Measurements from ENCODE around the gene LRRC59.
"Not testable (repeated sequence)": the region's sequence is repeated elsewhere in the genome, so short reads cannot be mapped to it uniquely, and the experiment has no call there.

The LRRC59 gene

GRCh38 chr17:50428831-50429424 lies 31.6 kb upstream of the LRRC59 start:
- H3K36me3 Mint-ChIP-seq: peaks cover 5% of the 10 kb centered on the region
- no peak overlapping the region for H3K4me3 Mint-ChIP-seq

DNA sequence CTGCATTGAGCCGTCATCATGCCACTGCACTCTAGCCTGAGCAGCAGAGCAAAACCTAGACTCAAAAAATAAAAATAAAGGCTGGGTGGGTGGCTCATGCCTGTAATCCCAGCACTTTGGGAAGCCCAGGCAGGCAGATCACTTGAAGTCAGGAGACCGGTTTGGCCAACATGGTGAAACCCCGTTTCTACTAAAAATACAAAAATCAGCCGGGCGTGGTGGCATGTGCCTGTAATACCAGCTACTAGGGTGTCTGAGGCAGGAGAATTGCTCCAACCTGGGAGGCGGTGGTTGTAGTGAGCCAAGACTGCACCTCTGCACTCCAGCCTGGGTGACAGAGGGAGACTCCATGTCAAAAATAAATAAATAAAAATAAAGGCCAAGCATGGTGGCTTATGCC lies 30.8 kb upstream of the LRRC59 start:
- H3K27me3 Mint-ChIP-seq; H3K36me3 Mint-ChIP-seq; H3K27ac Mint-ChIP-seq; ATAC-seq (ENCODE audit: low read depth); H3K9me3 Mint-ChIP-seq; DNase-seq (ENCODE audit: low spot score in 2 of 2); H3K4me3 Mint-ChIP-seq: not testable (repeated sequence)
- H3K4me1 Mint-ChIP-seq: peaks cover 29% of the 10 kb centered on the region

More at GRCh38 chr17:50428831-50429424, 31.6 kb upstream of the LRRC59 start:
- no peak for ATAC-seq (ENCODE audit: low read depth)
- no peaks in the 10 kb centered on the region for H3K27me3 Mint-ChIP-seq
- peaks cover 29% of the 10 kb centered on the region for H3K4me1 Mint-ChIP-seq
- H3K9me3 Mint-ChIP-seq: no peaks in the 10 kb centered on the region
- DNase-seq (ENCODE audit: low spot score in 2 of 2): no peak
- no peak overlapping the region for H3K27ac Mint-ChIP-seq

DNA sequence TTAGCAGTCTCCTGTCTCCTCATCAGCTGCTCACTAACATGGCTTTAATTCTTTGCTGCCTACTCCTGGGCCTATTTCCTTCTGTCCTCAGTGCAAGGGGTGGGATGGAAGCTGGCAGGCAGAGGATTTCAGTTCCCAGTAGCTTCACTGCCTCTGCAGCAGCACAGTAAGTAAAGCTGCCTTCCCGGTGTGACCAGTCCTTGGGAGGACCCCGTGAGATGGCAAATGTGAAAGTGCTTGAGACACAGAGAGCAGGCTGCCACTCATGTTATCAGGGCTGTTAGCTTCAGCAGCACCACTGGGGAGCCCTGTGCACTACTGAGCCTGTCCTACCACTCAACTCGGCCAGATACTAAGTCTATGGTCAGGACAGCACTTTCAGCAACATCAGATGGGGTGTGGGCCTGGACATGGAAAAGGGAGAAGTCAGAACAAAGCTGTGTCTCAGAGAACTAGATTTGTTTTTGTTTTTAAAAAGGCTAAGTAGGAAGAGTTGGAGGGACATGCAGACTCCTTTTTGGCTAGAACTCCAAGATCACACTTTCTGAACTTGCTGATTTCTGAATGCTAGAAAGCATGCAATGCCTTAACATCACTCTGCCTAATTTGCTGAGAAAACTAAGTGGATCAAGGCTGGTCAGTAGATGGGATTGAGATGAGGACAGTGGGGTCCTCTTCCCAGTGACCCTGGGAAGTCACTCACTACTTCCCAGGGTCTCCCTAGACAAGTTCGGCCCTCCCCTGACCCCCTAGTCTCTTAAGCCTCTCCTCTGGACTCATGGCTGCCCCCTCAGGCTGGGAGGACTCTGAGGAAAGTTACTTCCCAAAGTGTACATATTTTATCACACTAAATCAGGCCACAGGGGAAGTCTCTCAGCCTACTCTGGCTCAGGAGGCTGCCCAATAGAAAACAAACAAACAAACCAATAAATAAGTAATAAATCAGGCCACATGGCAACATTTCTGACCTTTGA lies 29.8 kb upstream of the LRRC59 start:
- peak overlapping the region; percentile 90 for H3K4me3 Mint-ChIP-seq
- H3K4me1 Mint-ChIP-seq: peaks cover 26% of the 10 kb centered on the region
- peak overlapping the region; percentile 74 for H3K27ac Mint-ChIP-seq
- peaks cover 1% of the 10 kb centered on the region for H3K36me3 Mint-ChIP-seq
- DNase-seq (ENCODE audit: low spot score in 2 of 2): peak in 1 of 2 donors; percentile 18
- H3K27me3 Mint-ChIP-seq: no peaks in the 10 kb centered on the region
- ATAC-seq (ENCODE audit: low read depth): peak; percentile 29
- H3K9me3 Mint-ChIP-seq: no peaks in the 10 kb centered on the region

- H3K36me3 Mint-ChIP-seq: no peaks in the 10 kb centered on the region
- H3K9me3 Mint-ChIP-seq: no peaks in the 10 kb centered on the region
- H3K4me1 Mint-ChIP-seq: peaks cover 28% of the 10 kb centered on the region
- peak overlapping the region; percentile 74 for H3K27ac Mint-ChIP-seq
- no peaks in the 10 kb centered on the region for H3K27me3 Mint-ChIP-seq
- no peak for DNase-seq (ENCODE audit: low spot score in 2 of 2)
- ATAC-seq (ENCODE audit: low read depth): no peak
- peak overlapping the region; percentile 90 for H3K4me3 Mint-ChIP-seq
Observed at GRCh38 chr17:50426472-50426782, 29.1 kb upstream of the LRRC59 start.

GRCh38 chr17:50425682-50426471 lies 28.6 kb upstream of the LRRC59 start, which contains the start of gene ACSF2:
ACSF2 (plus strand) TSS chr17:50426218; CDS start chr17:50426262, 44 bp downstream.
- ATAC-seq (ENCODE audit: low read depth): peak; percentile 82
- H3K4me1 Mint-ChIP-seq: peaks cover 28% of the 10 kb centered on the region
- H3K36me3 Mint-ChIP-seq: no peaks in the 10 kb centered on the region
- H3K9me3 Mint-ChIP-seq: no peaks in the 10 kb centered on the region
- H3K4me3 Mint-ChIP-seq: peak within 1 kb of the TSS; percentile 91
- DNase-seq (ENCODE audit: low spot score in 2 of 2): peak; percentile 49 to 61
- no peaks in the 10 kb centered on the region for H3K27me3 Mint-ChIP-seq
- peak within 1 kb of the TSS; percentile 74 for H3K27ac Mint-ChIP-seq

DNA sequence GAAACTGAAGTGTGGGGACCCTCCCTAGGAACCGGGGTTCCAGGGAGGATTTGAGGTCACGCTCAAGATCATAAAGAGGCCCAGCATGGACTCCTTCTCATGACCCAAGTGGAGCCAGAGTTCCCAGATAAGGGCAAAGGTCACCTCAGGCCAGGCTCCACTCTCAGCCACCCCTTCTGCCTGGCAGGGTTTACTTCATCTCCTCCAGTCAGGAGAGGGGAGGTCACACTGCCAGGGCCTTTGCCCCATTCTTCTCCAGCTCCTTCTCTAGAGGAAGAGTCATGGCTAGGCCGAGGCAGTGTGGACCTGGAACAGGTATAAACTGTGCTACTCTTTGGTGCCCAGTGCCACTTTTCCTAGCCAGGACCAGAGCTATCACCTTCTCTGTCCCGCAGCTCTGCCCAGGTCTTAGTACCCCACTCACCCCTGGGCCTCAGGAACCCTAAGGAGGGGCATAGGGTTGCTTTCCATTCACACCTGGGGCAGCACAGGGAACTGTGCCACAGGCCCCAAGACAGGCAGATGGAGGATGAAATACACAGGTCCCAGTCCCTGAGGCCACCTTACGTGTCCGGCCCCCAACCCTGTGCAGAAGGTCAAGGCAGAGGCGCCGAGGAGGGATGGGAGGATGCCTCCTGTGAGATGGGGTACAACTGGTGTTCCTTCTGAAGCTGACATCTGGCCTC lies 27.8 kb upstream of the LRRC59 start:
- no peaks in the 10 kb centered on the region for H3K36me3 Mint-ChIP-seq
- no peaks in the 10 kb centered on the region for H3K27me3 Mint-ChIP-seq
- no peak for DNase-seq (ENCODE audit: low spot score in 2 of 2)
- H3K4me1 Mint-ChIP-seq: peaks cover 32% of the 10 kb centered on the region
- peak overlapping the region; percentile 91 for H3K4me3 Mint-ChIP-seq
- ATAC-seq (ENCODE audit: low read depth): no peak
- peak overlapping the region; percentile 74 for H3K27ac Mint-ChIP-seq
- no peaks in the 10 kb centered on the region for H3K9me3 Mint-ChIP-seq

DNA sequence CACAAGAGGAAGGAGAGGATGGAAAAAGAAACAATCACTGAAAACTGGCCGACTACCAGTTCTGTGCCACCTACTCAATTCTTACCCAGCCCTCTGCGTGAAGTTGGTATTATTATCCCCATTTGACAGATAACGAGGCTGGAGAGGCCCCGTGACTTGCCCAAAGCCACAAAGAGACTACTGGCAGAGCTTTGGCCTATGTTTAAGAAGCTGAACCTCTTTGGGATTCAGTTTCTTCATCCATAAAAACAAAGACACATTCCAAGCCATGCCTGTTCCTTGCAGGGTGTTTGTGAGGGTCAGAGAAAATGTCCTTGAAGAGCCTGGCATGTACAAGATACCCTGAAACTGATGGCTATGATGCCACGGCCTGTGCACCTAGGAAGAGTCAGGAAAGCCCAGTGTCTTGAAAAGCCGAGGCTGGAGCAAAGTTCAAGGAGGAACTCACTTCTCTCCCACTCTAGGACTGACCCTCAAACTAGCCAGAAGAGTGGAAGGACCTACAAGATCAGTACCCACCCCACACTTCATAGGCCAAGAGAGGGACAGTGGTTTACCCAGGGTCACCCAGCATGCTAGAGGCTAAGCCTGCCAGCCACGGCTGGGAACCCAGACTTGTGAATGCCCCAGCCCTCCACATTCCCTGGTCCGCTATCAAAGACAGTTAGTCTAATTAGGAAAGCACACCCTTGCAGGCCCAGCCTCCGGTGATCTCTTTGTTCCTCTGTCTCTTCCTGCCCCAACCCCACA lies 27.1 kb upstream of the LRRC59 start:
- peak overlapping the region; percentile 74 for H3K27ac Mint-ChIP-seq
- H3K9me3 Mint-ChIP-seq: no peaks in the 10 kb centered on the region
- no peaks in the 10 kb centered on the region for H3K27me3 Mint-ChIP-seq
- ATAC-seq (ENCODE audit: low read depth) (no peak), DNase-seq (ENCODE audit: low spot score in 2 of 2) (no peak)
- no peaks in the 10 kb centered on the region for H3K36me3 Mint-ChIP-seq
- H3K4me3 Mint-ChIP-seq: no peak overlapping the region
- H3K4me1 Mint-ChIP-seq: peaks cover 30% of the 10 kb centered on the region

DNA sequence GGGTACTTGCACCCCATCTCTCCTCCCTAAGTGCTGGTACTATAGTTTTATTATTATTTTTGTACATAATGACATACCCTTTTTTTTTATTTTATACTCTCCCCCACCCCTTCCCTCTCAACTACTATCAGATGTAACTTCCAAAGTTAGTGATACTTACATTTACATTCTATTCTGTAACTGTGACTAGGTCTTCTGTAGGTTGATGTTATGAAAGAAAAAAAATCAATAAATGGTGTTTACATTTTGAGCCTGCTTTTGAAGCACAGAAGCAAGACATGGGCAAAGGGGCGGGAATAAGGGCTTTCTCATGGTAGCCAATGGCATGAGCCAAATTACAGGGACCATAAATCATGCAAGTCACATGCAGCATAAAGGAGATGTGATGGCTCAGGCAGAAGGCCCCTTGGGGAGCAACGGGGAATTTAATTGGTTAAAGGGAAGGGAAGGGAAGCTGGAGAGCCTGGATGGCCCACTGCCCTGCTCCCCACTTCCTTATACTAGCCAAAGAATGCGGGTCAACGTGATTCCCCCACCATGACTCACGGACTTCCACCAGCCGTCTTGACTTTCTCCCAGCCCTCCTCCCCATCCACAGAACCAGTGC lies 26.3 kb upstream of the LRRC59 start:
- peaks cover 6% of the 10 kb centered on the region for H3K9me3 Mint-ChIP-seq

GRCh38 chr17:50422738-50423137 lies 25.4 kb upstream of the LRRC59 start:
- Mint-ChIP-seq H3K9me3 (peaks cover 9% of the 10 kb centered on the region), H3K27me3 (no peaks in the 10 kb centered on the region), H3K27ac (no peak overlapping the region), H3K4me3 (no peak overlapping the region), H3K4me1 (peaks cover 29% of the 10 kb centered on the region), H3K36me3 (peaks cover 6% of the 10 kb centered on the region)
- ATAC-seq (ENCODE audit: low read depth) (no peak), DNase-seq (ENCODE audit: low spot score in 2 of 2) (no peak)

More for the DNA sequence above, 26.3 kb upstream of the LRRC59 start:
- ATAC-seq (ENCODE audit: low read depth) (no peak), DNase-seq (ENCODE audit: low spot score in 2 of 2) (no peak)
- H3K27me3 Mint-ChIP-seq: no peaks in the 10 kb centered on the region
- peak overlapping the region; percentile 14 for H3K4me3 Mint-ChIP-seq
- H3K36me3 Mint-ChIP-seq: peaks cover 4% of the 10 kb centered on the region
- peaks cover 32% of the 10 kb centered on the region for H3K4me1 Mint-ChIP-seq
- H3K27ac Mint-ChIP-seq: no peak overlapping the region

- Mint-ChIP-seq H3K4me3 (peak overlapping the region; percentile 67), H3K36me3 (peaks cover 6% of the 10 kb centered on the region), H3K4me1 (peaks cover 20% of the 10 kb centered on the region), H3K27ac (peak overlapping the region; percentile 91), H3K9me3 (peaks cover 9% of the 10 kb centered on the region), H3K27me3 (no peaks in the 10 kb centered on the region)
- DNase-seq (ENCODE audit: low spot score in 2 of 2) (peak in 1 of 2 donors; percentile 12), ATAC-seq (ENCODE audit: low read depth) (peak; percentile 57)
Observed at GRCh38 chr17:50421308-50422051, 24.2 kb upstream of the LRRC59 start.

DNA sequence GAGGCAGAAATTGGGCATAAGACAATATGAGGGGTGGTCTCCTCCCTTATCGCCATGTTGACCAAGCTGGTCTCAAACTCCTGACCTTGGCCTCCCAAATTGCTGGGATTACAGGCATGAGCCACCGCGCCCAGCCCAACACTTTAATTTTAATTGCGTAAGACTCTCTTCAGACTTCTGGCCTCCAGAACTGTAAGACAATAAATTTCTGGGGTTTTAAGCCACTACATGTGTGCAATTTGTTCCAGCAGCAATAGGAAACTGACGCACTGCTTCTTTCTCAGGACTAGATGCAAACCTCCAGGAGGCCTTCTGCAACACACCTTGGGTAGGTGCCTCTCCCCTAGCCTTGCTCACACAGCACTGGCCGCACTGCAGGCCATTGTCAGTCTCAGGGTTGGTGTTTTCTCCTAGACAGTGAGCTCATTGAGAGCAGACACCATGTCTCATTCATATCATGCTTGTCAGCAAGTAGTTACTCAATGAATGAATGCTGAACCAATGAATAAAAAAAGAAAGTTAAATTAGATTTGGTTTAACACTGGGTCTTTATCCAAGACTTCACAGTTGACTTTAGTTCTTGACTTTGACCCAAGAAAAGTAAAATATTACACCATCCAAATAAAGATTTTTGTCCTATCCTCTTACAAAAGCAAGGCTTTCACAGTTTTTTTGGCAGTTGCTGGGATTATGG lies 23.2 kb upstream of the LRRC59 start:
- DNase-seq (ENCODE audit: low spot score in 2 of 2) (no peak), ATAC-seq (ENCODE audit: low read depth) (no peak)
- H3K27ac Mint-ChIP-seq: peak overlapping the region; percentile 91
- H3K4me3 Mint-ChIP-seq: no peak overlapping the region
- peaks cover 6% of the 10 kb centered on the region for H3K36me3 Mint-ChIP-seq
- no peaks in the 10 kb centered on the region for H3K27me3 Mint-ChIP-seq
- H3K4me1 Mint-ChIP-seq: peaks cover 18% of the 10 kb centered on the region
- peaks cover 9% of the 10 kb centered on the region for H3K9me3 Mint-ChIP-seq

- not testable (repeated sequence) for ATAC-seq (ENCODE audit: low read depth); H3K9me3 Mint-ChIP-seq; H3K27me3 Mint-ChIP-seq; DNase-seq (ENCODE audit: low spot score in 2 of 2); H3K36me3 Mint-ChIP-seq; H3K4me3 Mint-ChIP-seq
- peak overlapping the region; percentile 70 for H3K27ac Mint-ChIP-seq
- peaks cover 12% of the 10 kb centered on the region for H3K4me1 Mint-ChIP-seq
Observed at GRCh38 chr17:50419577-50419976, 22.3 kb upstream of the LRRC59 start.

All from memory B cell (primary cell).